B cell (primary cell): Measurements from ENCODE around the gene DAD1.

Experiments
- CTCF ChIP-seq: fragments of 200-600 bp; IDR thresholded peaks from one replicate; pipeline ENCODE4 v1.8.0; 2022; ENCODE audit warnings: antibody characterized with exemption, mild to moderate bottlenecking
- EZH2 ChIP-seq: IDR thresholded peaks from 2 replicates; pipeline ENCODE4 v1.6.1; 2012; ENCODE audit warnings: borderline replicate concordance, low read depth, mild to moderate bottlenecking, moderate library complexity, low read length; ENCODE audit not compliant: insufficient read depth, poor library complexity, severe bottlenecking

GRCh38 chr14:22526218-22526617 lies 62.8 kb downstream of the DAD1 start:
- TF ChIP-seq CTCF (no peak), EZH2 (no peak)
